LHCN-M2 (cell line): ENCODE data around the gene SURF4. TPM values are rescaled to one million over a fixed set of nuclear protein-coding genes. Genes with fewer than 3 reads are reported as not detected.
A peak's percentile ranks its signal among the peaks of the same experiment; 100 is the strongest.
"Not testable (repeated sequence)": the region's sequence is repeated elsewhere in the genome, so short reads cannot be mapped to it uniquely, and the experiment has no call there.

Experiments
- DNase-seq: peaks from one replicate; pipeline ENCODE4 v3.0.0-alpha.2; 2012; ENCODE audit warnings: low read depth
- total RNA-seq: library from RNA; depleted of rRNA; stranded (reverse); fragments of >200 nt; gene quantifications from 2 replicates; pipeline ENCODE4 v1.2.3, GENCODE V29; 2014

SURF4 gene
- total RNA-seq, 1 experiment from 2014 or later = 465 TPM

DNA sequence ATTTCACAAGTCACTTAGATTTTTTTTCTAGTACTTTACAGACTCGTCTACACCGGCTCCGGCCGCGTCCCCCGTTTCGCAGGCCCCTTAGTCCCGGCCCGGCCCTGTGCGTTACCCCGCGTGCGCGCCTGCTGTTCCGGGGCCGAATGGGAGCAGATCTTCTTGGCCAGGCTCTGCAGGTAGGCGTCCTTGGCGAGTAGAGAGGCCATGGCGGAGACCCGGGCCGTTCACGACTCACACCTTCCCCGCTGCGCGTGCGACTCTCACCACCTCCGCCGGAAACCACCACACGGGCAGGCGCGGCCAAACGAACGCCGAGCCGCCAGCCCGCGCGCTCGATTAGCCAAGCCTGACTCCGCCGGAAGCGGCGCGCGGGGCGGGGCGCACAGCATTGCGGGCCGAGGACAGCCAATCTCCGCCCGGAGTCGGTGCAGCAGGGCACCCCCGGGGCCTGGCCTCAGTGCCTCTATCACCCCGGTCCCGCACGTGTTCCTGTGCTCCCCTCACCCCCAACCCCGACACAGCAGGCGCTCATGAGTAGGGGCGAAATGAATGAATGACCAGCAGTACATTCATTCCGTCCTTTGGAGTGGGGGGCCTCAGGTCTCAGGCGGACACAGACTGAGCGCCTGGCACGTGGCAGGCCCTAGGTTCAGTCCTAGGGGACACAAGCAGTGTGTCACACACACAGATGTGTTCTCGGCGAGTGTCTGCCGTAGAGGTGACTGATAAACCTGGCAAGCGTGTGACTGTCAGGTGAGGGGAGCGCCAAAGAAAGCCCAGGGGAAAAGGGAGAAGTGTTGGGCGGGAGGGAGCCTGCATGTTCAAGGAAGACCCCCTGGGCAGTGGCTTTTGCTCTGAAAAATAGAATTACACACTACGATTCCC is 39.7 kb downstream of the SURF4 start, which contains the start of gene SURF6:
SURF6 (minus strand) TSS at position 265 of the 888 bp plus-strand sequence; CDS start at position 209, 56 bp downstream.
- DNase-seq = peak; percentile 86

DNA sequence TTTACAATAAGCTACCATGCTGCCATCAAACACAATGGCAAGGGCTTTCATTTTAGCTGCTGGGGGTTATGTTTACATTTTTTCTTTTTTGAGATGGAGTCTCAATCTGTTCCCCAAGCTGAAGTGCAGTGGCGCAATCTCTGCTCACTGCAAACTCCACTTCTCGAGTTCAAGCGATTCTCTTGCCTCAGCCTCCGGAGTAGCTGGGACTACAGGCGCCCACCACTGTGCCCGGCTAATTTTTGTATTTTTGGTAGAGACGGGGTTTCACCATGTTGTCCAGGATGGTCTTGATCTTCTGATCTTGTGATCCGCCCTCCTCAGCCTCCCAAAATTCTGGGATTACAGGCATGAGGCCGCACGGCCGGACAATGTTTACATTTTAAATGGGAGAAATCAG is 41.0 kb downstream of the SURF4 start:
- DNase-seq = not testable (repeated sequence)

DNA sequence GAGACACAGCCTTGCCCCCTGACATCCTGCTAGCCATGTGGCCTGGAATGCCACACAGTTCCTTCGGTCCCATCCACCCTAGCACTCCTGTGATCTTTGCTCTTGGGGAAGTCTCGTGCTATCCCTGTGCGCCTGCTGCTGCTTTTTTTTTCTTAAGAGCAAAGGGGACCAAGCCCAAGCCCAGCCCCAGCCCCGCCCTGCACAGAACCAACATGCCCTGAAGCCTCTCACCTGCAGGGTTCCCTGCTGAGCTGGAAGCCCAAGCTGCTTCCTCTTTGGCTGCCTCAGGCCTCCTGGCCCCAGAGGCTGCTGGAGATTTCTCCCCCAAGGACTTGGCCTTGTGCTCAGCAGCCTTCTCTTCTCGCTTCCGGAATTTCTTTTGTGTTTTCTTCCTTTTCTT is 41.7 kb downstream of the SURF4 start:
- no peak for DNase-seq

DNA sequence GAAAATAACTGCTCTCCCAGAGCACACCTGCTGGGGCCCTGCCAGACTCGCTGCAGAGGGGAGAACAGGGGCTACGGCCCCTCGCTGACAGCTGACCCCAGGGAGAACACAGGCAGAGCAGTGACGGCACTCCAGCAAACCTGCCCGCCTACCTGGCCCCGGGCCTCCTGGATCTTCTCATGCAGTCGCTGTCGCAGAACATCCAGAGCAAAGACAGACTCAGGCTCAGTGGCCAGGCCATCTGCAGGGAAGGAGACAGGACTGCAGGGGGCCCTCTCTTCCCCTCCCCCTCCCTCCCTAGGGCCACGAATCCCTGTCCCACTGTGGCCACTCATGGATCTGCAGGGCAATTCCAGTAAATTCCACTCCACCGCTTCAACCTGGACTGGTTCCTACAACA is 42.3 kb downstream of the SURF4 start:
- no peak for DNase-seq

DNA sequence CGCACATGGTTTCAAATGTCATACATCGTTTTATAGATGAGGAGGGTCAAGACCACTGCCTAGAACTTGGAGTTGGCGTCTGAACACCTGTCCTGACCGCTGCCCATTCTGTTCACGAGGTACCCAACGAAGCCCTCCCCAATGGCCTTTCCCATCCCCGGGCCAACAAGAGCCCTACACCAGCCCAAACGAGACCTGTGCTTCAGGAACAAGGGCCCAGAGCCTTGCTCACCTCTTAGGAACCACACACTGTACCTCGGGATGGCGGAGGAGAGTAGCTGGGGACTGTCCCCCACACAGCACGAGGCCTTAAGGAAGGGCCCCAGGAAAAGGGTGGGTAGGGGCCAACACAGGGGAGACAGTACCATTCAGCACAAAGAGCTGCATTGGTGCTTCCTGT is 42.8 kb downstream of the SURF4 start:
- DNase-seq = no peak

DNA sequence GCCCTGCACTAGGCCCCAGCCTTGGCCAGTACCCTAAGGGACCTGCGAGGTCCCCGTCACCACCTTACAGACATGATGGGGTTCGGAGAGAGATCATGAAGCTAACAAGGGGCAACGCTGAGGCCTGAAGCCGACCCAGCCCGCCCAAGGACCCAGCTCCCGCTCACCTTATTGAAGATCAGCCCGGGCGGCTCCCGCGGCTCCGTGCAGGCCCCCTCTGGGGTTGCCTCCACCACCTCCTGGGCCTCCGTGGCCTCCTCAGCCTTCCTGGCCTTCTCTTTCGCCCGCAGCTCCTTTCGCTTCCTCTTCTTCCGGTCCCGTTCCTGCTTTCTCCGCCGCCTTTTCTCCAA is 43.5 kb downstream of the SURF4 start:
- DNase-seq = no peak

DNA sequence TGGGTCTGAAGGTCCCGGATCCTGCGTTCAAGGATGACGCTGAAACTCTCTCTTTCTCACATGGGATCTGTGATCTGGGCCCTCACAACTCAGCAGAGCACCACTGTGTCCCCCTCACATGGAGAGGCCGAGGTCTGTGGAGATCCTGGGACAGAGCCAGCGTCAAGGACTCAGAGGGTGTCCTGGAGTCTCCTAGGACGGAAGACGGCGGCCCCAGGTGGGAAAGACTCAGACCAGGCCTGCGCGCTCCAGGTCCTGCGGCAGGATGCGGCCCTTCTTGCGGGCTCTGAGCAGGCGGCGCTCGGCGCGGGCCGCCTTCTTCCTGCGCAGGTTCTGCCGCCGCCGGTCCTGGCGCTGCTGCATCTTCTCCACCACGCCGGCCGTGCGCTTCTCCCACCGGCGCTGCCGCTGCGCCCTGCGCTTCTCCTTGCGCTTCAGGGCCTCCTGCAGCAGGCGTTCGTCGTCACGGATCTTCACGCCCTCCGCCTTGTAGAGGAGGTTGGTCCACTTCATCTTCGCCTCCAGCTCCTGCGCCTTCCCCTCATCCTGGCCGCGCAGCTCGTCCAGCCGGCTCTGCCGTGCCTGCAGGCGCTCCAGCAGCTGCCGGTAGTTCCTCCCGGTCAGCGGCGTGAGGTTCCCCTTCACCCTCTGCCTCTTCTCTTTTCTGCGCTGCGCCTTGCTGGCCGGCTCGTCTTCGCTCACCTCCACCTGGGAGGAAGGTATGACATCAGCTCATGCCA is 44.0 kb downstream of the SURF4 start:
- no peak for DNase-seq

DNA sequence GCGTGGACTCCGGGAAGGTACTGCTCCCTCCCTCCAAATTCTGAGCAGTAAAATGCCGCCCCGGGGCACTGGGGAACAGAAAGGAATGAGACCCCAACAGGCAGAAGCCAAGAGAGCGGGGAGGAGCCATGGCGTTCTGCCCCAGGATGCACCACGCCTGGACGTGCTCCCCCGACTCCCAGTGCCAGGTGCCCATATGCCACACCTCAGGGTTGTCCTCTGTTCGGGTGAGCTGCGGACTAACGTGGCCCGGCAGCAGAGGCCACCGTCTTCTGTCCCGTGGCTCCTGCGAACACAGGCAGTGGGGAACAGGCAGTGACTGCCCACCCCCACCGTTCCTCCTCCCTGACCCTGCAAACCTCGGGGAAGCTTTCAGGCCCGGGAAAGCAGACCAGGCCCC is 44.6 kb downstream of the SURF4 start:
- no peak for DNase-seq

DNA sequence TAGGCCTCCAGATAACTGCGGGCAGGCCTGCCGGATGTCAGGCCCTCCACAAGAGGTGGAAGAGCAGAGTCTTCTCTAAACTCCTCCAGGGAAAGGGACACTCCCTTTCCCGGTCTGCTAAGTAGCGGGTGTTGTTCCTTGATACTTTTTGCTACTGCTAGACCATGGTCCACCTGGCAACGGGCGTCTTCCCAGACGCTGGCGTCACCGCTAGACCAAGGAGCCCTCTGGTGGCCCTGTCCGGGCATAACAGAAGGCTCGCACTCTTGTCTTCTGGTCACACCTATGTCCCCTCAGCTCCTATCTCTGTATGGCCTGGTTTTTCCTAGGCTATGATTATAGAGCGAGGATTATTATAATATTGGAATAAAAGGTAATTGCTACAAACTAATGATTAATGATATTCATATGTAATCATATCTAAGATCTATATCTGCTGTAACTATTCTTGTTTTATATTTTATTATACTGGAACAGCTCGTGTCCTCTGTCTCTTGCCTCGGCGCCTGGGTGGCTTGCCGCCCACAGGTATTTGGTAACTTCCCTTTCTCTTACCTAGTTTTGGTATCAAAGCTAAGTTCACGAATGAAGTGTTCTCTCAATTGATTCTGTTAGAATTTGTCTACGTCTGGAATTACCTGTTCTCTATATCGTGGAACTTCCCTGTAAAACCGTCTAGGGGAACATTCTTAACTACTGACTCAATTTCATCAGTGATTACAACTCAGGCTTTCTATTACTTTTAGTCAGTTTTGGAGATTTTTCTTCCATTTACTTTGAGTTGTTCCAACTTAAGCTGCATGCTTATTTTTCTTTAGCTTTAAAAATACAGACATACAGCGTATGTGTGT is 46.3 kb downstream of the SURF4 start:
- DNase-seq = peak; percentile 14

DNA sequence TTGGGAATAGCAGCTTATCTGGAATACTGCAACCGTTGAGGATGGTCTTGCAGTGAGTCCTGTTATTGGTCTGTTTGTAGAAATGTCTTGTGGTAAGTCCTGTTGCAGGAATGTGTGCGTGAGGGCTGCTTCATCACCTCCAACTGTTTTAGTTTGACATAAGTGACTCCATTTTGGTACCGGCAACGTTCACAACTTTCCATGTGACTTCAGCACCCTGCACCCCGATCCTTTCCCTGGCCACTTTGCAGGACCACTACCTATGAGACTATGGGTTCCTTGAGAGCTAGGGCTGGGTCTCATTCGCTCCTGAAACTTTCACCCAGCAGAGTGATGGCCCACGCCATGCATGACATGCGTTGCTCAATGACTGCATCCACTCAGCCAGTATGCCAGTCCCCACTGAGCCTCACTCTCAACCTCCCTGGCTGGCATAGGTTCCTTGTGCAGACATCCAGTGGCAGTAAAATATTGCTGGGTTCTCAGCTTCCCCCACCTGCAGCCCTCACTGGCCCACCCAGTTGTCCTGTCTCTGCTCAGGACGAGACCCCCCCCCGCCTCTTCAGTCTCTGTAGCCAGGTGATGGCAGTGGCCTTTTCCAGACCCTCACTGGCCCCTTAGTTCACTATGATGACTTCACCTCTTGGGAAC is 47.9 kb downstream of the SURF4 start:
- DNase-seq = no peak

DNA sequence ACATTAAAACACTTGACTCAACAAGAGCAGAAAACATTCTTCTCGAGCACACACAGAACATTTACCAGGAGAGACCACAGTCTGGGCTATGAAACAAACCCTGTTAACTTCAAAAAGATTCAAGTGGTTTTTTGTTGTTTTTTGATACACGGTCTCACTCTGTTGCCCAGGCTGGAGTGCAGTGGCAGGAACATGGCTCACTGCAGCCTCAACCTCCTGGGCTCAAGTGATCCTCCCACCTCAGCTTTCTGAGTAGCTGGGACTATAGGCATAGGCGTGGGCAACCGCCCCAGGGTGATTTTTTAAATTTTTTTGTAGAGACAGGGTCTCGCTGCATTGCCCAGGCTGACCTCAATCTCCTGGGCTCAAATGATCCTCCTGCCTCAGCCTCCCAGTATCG is 48.8 kb downstream of the SURF4 start:
- DNase-seq = not testable (repeated sequence)

DNA sequence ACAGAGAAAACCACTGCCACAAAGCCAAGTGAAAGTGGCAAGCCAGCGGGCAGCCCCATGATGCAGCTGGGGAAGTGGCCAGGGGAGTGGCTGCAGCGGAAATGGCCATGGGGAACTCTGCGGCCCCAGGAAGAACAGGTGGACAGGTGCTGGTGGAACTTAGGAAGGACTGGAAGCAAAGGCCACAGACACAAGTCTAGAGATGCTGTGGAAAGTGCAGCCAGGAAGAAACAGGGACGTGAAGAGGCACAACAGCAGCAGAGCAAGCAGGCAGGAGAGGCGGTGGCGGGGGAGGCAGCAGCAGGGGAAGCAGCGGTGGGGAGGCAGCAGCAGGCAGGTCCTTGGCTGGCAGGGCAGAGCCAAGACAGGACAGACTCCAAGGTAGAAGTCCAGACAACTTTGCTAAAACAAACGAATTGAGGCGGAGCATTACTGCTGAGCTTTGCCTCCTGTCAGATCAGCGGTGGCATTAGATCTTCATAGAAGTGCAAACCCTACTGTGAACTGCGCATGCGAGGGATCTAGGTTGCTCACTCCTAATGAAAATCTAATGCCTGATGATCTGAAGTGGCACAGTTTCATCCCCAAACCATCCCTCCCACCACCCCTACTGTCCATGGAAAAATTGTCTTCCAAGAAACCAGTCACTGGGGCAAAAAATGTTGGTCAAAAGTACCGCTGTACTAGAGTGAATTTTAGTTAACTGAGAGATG is 51.7 kb downstream of the SURF4 start:
- DNase-seq = no peak

DNA sequence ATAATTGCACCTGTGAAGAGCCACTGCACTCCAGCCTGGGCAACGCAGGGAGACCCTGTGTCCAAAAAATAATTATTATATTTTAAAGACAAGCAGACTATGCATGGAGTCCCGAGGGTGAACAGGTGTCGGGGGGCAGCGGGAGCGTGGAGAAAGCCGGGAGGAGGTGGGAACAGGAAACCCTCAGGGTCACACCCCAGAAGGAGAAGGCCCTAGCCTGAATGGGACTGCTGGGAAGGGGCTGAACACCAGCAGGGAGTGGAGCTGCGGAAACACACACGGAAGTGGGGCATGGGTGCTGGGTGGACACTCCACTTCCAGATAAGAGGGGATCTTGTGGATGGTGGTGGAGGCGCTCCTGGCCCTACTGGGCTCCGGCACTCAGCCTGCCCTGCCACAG is 52.6 kb downstream of the SURF4 start:
- DNase-seq = no peak

DNA sequence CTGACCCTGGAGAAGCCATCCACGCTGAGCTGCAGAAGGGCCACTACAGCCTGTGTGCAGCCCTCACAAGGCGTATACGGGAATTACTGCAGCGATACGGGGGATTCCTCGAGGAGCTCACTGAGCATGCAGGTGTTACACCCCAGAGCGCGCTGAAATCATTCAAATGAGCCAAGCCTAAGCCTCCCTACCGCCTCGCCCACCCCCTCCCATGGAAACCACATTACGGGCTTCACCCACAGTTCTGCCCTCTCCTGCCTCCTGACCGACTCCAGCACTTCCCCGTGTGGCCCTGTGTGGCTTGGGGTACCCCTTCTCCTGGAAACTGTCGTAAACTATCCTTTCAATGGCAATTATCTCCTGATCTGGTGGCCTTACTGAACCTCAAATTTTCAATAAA is 53.2 kb downstream of the SURF4 start:
- no peak for DNase-seq

DNA sequence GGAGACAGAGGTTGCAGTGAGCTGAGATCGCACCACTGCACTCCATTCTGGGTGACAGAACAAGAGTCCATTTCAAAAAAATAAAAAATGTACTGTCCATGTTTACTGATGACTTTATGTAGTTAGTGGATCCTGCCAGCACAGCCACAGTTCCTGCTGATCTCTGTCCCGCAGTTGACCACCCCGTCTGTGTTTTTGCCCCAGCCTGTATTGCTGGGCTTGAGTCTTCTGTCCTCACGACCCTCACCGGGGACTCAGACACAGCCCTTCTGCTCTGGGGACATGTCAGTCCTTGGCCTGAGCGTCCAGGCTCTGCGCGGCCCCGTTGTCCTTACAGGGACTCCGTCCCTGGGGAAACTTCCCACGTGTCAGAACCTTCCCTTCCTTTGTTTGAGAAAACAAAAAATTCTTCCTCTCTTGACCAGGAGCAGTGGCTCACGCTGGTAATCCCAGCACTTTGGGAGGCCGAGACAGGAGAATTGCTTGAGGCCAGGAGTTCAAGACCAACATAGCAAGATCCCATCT is 54.4 kb downstream of the SURF4 start:
- no peak for DNase-seq

DNA sequence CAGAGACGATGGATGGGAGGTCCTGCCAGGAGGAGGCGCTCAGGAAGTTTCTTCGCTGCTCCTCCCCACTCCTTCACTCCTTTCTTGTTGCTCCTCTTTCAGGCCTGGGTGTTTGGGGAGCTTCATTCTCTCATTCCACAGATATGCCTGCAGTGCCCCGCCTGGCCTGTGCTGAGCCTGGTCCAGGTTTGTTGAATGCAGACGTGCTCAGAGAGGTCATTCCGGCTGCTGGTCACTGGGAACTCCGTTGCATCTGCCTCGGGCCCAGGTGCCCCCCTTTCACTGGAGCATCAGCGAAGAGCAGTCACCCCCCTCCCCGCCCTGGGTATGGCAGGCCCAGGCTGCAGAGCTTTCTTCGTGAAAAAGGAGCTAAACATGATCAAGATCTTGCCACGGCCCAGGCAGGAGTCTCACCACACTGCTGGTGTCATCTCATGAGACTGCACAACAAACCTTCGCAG is 55.4 kb downstream of the SURF4 start:
- no peak for DNase-seq

DNA sequence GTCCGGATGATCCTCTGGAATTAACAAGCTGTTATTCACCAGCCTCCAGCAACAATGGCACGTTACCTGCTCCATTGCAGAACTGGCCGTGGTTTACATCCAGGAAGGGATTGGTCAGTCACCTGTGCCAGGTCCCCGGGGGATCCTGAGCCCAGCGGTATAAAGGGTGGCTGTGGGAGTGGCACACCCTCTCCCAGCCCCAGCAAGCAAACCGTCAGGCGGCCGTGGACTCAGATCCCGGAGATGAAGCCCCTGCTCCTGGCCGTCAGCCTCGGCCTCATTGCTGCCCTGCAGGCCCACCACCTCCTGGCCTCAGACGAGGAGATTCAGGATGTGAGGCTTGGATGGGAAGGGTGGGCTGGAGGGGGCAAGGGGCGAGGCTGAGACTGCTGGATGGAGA is 58.3 kb downstream of the SURF4 start:
- not testable (repeated sequence) for DNase-seq

DNA sequence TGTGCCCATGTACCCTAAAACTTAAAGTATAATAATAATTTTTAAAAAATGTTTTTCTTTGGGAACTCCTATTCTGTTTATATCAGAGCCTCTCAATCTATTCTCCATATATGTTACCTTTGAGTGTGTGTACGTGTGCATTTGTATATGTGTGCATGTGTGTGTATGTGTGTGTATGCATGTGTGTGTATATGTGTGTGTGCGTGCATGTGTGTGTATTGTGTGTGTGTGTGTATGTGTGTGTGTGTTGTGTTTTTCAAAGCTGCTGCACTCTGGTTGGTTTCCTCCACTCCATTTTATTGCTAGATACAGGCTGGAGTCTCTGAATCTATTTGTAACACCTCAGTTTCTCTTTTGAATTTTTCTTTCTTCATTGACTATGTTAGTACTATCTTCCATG is 59.9 kb downstream of the SURF4 start:
- DNase-seq = no peak
